SK-N-SH treated with all-trans-retinoic acid at 6 μM for 48 hours (cell line): ENCODE measurements around the gene CXXC5.

Experiments
- CREB5 ChIP-seq: fragments of 250-450 bp; sonication (Bioruptor Pico); IDR thresholded peaks from 2 replicates; pipeline ENCODE4 v1.5.1; 2020; ENCODE audit warnings: low read depth, mild to moderate bottlenecking, moderate library complexity
- ESRRG ChIP-seq: fragments of 250-450 bp; sonication (Bioruptor Pico); IDR thresholded peaks from 2 replicates; pipeline ENCODE4 v1.6.1; 2021; ENCODE audit warnings: mild to moderate bottlenecking
- PATZ1 ChIP-seq: fragments of 250-450 bp; sonication (Bioruptor Pico); IDR thresholded peaks from 2 replicates; pipeline ENCODE4 v1.8.0; 2020; ENCODE audit warnings: mild to moderate bottlenecking, moderate library complexity, borderline replicate concordance
- POU6F1 ChIP-seq: fragments of 250-450 bp; sonication (Bioruptor Pico); IDR thresholded peaks from 2 replicates; pipeline ENCODE4 v1.8.0; 2021; ENCODE audit warnings: low read depth, mild to moderate bottlenecking, moderate library complexity, borderline replicate concordance
- RARB ChIP-seq: fragments of 250-450 bp; sonication (Bioruptor Pico); IDR thresholded peaks from 2 replicates; pipeline ENCODE4 v1.8.0; 2021; ENCODE audit warnings: mild to moderate bottlenecking, moderate library complexity
- SNAI2 ChIP-seq: fragments of 250-450 bp; sonication (Bioruptor Pico); IDR thresholded peaks from 2 replicates; pipeline ENCODE4 v1.5.0; 2020; ENCODE audit warnings: mild to moderate bottlenecking, moderate library complexity
- ZNF70 ChIP-seq: fragments of 450-650 bp; formaldehyde crosslinking; IDR thresholded peaks from 2 replicates; pipeline ENCODE4 v1.5.0; 2020; ENCODE audit warnings: mild to moderate bottlenecking, moderate library complexity

GRCh38 chr5:139646912-139647505, 1.1 kb upstream of the CXXC5 start:
- TF ChIP-seq POU6F1 = no peak
- no peak for TF ChIP-seq ESRRG
- TF ChIP-seq CREB5 (CRISPR knock-in tag) = no peak
- no peak for TF ChIP-seq PATZ1 (CRISPR knock-in tag)
- TF ChIP-seq SNAI2 (CRISPR knock-in tag) = no peak
- no peak for TF ChIP-seq RARB
- TF ChIP-seq ZNF70 (CRISPR knock-in tag) = no peak
